WTC11 (cell line): ENCODE measurements around the gene GLB1L2. TPM values are rescaled to one million over a fixed set of nuclear protein-coding genes. Genes with fewer than 3 reads are reported as not detected.

Experiments
- ATAC-seq: fragments of 200-7000 bp; cut with Tn5 transposase; 2 replicates; pipeline ENCODE4 v1.10.0; 2021; ENCODE audit warnings: mild to moderate bottlenecking, moderate library complexity
- CTCF ChIA-PET: fragments of 300-600 bp; sonication (Branson Sonifier 250); formaldehyde crosslinking; loops from one replicate; lab custom pipeline; 2021; ENCODE audit warnings: antibody characterized with exemption; lab: Charles Lee
- POLR2A ChIA-PET: fragments of 350-600 bp; sonication (Branson Sonifier 250); formaldehyde crosslinking; loops from one replicate; lab custom pipeline; 2021; ENCODE audit warnings: antibody characterized with exemption; lab: Charles Lee
- DNase-seq: peaks from one replicate; pipeline ENCODE4 v3.0.0; 2021; ENCODE audit warnings: low spot score
- H3K27ac Mint-ChIP-seq: 2 replicates; pipeline ENCODE4 v1.8.0; 2021; ENCODE audit warnings: mixed read lengths
- H3K27me3 Mint-ChIP-seq: 2 replicates; pipeline ENCODE4 v1.8.0; 2021; ENCODE audit warnings: low read depth, mild to moderate bottlenecking, moderate library complexity, mixed read lengths
- H3K36me3 Mint-ChIP-seq: 2 replicates; pipeline ENCODE4 v1.8.0; 2021; ENCODE audit warnings: mixed read lengths
- H3K4me1 Mint-ChIP-seq: 2 replicates; pipeline ENCODE4 v1.8.0; 2022; ENCODE audit warnings: mixed read lengths
- H3K4me3 Mint-ChIP-seq: 2 replicates; pipeline ENCODE4 v1.8.0; 2021; ENCODE audit warnings: mild to moderate bottlenecking, moderate library complexity, mixed read lengths
- H3K9me3 Mint-ChIP-seq: 2 replicates; pipeline ENCODE4 v1.8.0; 2021; ENCODE audit warnings: mixed read lengths
- AR ChIP-seq: fragments of 250-450 bp; sonication (Bioruptor Pico); IDR thresholded peaks from 2 replicates; pipeline ENCODE4 v1.9.0; 2021; ENCODE audit warnings: mild to moderate bottlenecking
- ATF2 ChIP-seq: sonication (generic); formaldehyde crosslinking; IDR thresholded peaks from 2 replicates; pipeline ENCODE4 v1.8.1; 2022; ENCODE audit warnings: low read depth, missing genetic modification reagents, borderline replicate concordance
- CDX4 ChIP-seq: fragments of 250-450 bp; sonication (Bioruptor Pico); IDR thresholded peaks from 2 replicates; pipeline ENCODE4 v1.9.0; 2021; ENCODE audit warnings: moderate library complexity, mild to moderate bottlenecking, inconsistent platforms, borderline replicate concordance
- CTCF ChIP-seq: fragments of 200-600 bp; IDR thresholded peaks from 2 replicates; pipeline ENCODE4 v1.8.0; 2022; ENCODE audit warnings: antibody characterized with exemption
- E2F5 ChIP-seq: sonication (generic); formaldehyde crosslinking; IDR thresholded peaks from 2 replicates; pipeline ENCODE4 v1.8.1; 2022; ENCODE audit warnings: mild to moderate bottlenecking, moderate library complexity, missing genetic modification reagents
- ETV6 ChIP-seq: sonication (generic); formaldehyde crosslinking; IDR thresholded peaks from 2 replicates; pipeline ENCODE4 v1.8.1; 2022; ENCODE audit warnings: mild to moderate bottlenecking, missing genetic modification reagents
- JAZF1 ChIP-seq: fragments of 250-450 bp; sonication (Bioruptor Pico); IDR thresholded peaks from 2 replicates; pipeline ENCODE4 v1.9.0; 2021; ENCODE audit warnings: moderate library complexity, mild to moderate bottlenecking, inconsistent platforms
- MAX ChIP-seq: sonication (generic); formaldehyde crosslinking; IDR thresholded peaks from 2 replicates; pipeline ENCODE4 v1.8.0; 2022; ENCODE audit warnings: mild to moderate bottlenecking, missing genetic modification reagents
- NR2C2 ChIP-seq: sonication (generic); formaldehyde crosslinking; IDR thresholded peaks from 2 replicates; pipeline ENCODE4 v1.8.0; 2022; ENCODE audit warnings: mild to moderate bottlenecking, missing genetic modification reagents
- STAT6 ChIP-seq: sonication (generic); formaldehyde crosslinking; conservative IDR thresholded peaks from 2 replicates; pipeline ENCODE4 v1.8.1; 2023; ENCODE audit warnings: mild to moderate bottlenecking, low read depth, missing genetic modification reagents, moderate library complexity
- TEAD4 ChIP-seq: sonication (generic); formaldehyde crosslinking; IDR thresholded peaks from 2 replicates; pipeline ENCODE4 v1.8.0; 2022; ENCODE audit warnings: mild to moderate bottlenecking, missing genetic modification reagents
- ZBTB43 ChIP-seq: sonication (generic); formaldehyde crosslinking; IDR thresholded peaks from 2 replicates; pipeline ENCODE4 v1.8.1; 2023; ENCODE audit warnings: mild to moderate bottlenecking, missing genetic modification reagents
- ZNF121 ChIP-seq: sonication (generic); formaldehyde crosslinking; IDR thresholded peaks from 2 replicates; pipeline ENCODE4 v1.8.0; 2023; ENCODE audit warnings: missing genetic modification reagents
- ZNF219 ChIP-seq: sonication (generic); formaldehyde crosslinking; IDR thresholded peaks from 2 replicates; pipeline ENCODE4 v1.8.0; 2023; ENCODE audit warnings: missing genetic modification reagents, mild to moderate bottlenecking, borderline replicate concordance
- ZNF317 ChIP-seq: sonication (generic); formaldehyde crosslinking; IDR thresholded peaks from 2 replicates; pipeline ENCODE4 v1.8.1; 2023; ENCODE audit warnings: low read depth, mild to moderate bottlenecking, moderate library complexity, missing genetic modification reagents, borderline replicate concordance
- ZNF425 ChIP-seq: fragments of 250-450 bp; sonication (Bioruptor Pico); conservative IDR thresholded peaks from 2 replicates; pipeline ENCODE4 v1.9.0; 2021; ENCODE audit warnings: mild to moderate bottlenecking
- ZNF512 ChIP-seq: sonication (generic); formaldehyde crosslinking; IDR thresholded peaks from 2 replicates; pipeline ENCODE4 v1.8.1; 2022; ENCODE audit warnings: missing genetic modification reagents, borderline replicate concordance
- total RNA-seq: library from RNA; stranded (reverse); gene quantifications from 3 replicates; pipeline ENCODE4 v1.2.3, GENCODE V29; 2021

GLB1L2 gene
- total RNA-seq, 1 experiment from 2014 or later, result 6.0 TPM

- no peak overlapping the region for H3K4me3 Mint-ChIP-seq
- peak overlapping the region; percentile 72; the same call in 1 of the 2 replicates for H3K27ac Mint-ChIP-seq
- H3K27me3 Mint-ChIP-seq, result no peaks in the 10 kb centered on the region
- peaks cover 62% of the 10 kb centered on the region for H3K36me3 Mint-ChIP-seq
- no peak for DNase-seq
- H3K4me1 Mint-ChIP-seq, result peaks cover 20% of the 10 kb centered on the region
- ATAC-seq, result no peak
- TF ChIP-seq ZNF121 (CRISPR knock-in tag) (no peak), ETV6 (CRISPR knock-in tag) (no peak), ZNF219 (CRISPR knock-in tag) (no peak), ZNF425 (no peak), JAZF1 (CRISPR knock-in tag) (no peak), ZNF512 (no peak), ZNF317 (no peak), CTCF (no peak), TEAD4 (CRISPR knock-in tag) (no peak), E2F5 (CRISPR knock-in tag) (no peak), STAT6 (CRISPR knock-in tag) (no peak), MAX (CRISPR knock-in tag) (no peak), ATF2 (CRISPR knock-in tag) (no peak), NR2C2 (CRISPR knock-in tag) (no peak)
- POLR2A ChIA-PET, result no interaction called here
- CTCF ChIA-PET, result interaction anchor here (0.7 kb wide), 1 partner anchor 9 kb away, joined by 3 read pairs; no protein-coding TSS in a partner anchor
- H3K9me3 Mint-ChIP-seq, result peaks cover 4% of the 10 kb centered on the region; the same call in 1 of the 2 replicates
Observed at GRCh38 chr11:134291196-134291595, 40.6 kb upstream of the GLB1L2 start.

- ChIA-PET POLR2A (no interaction called here), CTCF (no interaction called here)
- peaks cover 17% of the 10 kb centered on the region for H3K4me1 Mint-ChIP-seq
- H3K9me3 Mint-ChIP-seq, result peaks cover 4% of the 10 kb centered on the region; the same call in 1 of the 2 replicates
- DNase-seq, result no peak
- H3K27ac Mint-ChIP-seq, result peak overlapping the region; percentile 84
- H3K4me3 Mint-ChIP-seq, result no peak overlapping the region
- peaks cover 60% of the 10 kb centered on the region for H3K36me3 Mint-ChIP-seq
- H3K27me3 Mint-ChIP-seq, result no peaks in the 10 kb centered on the region
- no peak for ATAC-seq
- TF ChIP-seq ZBTB43 (CRISPR knock-in tag) (no peak), AR (no peak), CDX4 (no peak)
Observed at GRCh38 chr11:134292661-134293060, 39.1 kb upstream of the GLB1L2 start.
